K562 (cell line): ENCODE measurements around the gene MARCO.

Experiments used
- GTF2F1 ChIP-seq: IDR thresholded peaks from 2 replicates; pipeline ENCODE4 v1.6.1; 2011; ENCODE audit warnings: low read depth, low read length, improper control_type of control experiment
- PHF8 ChIP-seq: fragments of 200-600 bp; sonication (generic); IDR thresholded peaks from 2 replicates; pipeline ENCODE4 v1.6.1; 2012; ENCODE audit warnings: mixed run types, mild to moderate bottlenecking, inconsistent platforms, low read length, moderate library complexity, borderline replicate concordance
- PML ChIP-seq: IDR thresholded peaks from 2 replicates; pipeline ENCODE4 v1.6.1; 2012; ENCODE audit warnings: low read length, inconsistent platforms
- POLR2A ChIP-seq: fragments of 450-650 bp; conservative IDR thresholded peaks from 2 replicates; pipeline ENCODE4 v1.6.1; 2016
- POLR3G ChIP-seq: IDR thresholded peaks from 2 replicates; pipeline ENCODE4 v1.6.1; 2011; ENCODE audit not compliant: insufficient read length, insufficient replicate concordance; ENCODE audit errors: extremely low read depth
- TAF1 ChIP-seq: IDR thresholded peaks from 2 replicates; pipeline ENCODE4 v1.6.1; 2011; ENCODE audit warnings: mild to moderate bottlenecking, low read length, moderate library complexity; ENCODE audit not compliant: insufficient read depth, control insufficient read depth, severe bottlenecking; ENCODE audit errors: extremely low read depth
- TRIM28 ChIP-seq: fragments of 450-650 bp; IDR thresholded peaks from 2 replicates; pipeline ENCODE4 v1.6.1; 2017
- ZNF239 ChIP-seq: fragments of 250-450 bp; sonication (Bioruptor Pico); IDR thresholded peaks from 2 replicates; pipeline ENCODE4 v1.4.0; 2020; ENCODE audit warnings: mild to moderate bottlenecking
- ZNF561 ChIP-seq: fragments of 450-650 bp; formaldehyde crosslinking; conservative IDR thresholded peaks from 2 replicates; pipeline ENCODE4 v1.4.0; 2020; ENCODE audit warnings: mild to moderate bottlenecking, moderate library complexity

DNA sequence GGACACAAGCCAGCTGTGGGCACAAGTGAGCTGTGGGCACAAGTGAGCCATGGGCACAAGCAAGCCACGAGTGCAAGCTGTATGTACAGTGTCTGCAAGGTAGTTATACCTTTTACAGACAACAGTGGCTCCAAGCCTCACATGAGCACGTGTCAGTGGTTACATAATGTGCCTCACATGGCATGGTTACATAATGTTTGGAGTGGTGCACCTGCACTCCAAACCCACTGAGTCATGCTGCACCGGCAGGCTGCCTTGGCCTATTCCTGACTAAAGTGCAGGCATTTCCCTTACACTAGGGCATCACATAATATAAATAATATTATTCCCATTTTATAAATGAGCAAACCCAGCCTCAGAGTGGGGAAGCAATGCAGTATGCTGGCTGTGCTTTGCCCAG lies 62.6 kb downstream of the MARCO start:
- TF ChIP-seq PHF8 = no peak
- no peak for TF ChIP-seq GTF2F1
- TF ChIP-seq ZNF239 = no peak
- TF ChIP-seq POLR3G = no peak
- TF ChIP-seq TRIM28 = no peak
- no peak for TF ChIP-seq POLR2A
- no peak for TF ChIP-seq PML
- no peak for TF ChIP-seq ZNF561 (CRISPR knock-in tag)
- no peak for TF ChIP-seq TAF1
